ENCODE measurements around the gene CLCN1. TPM values are rescaled to one million over a fixed set of nuclear protein-coding genes. Genes with fewer than 3 reads are reported as not detected.

The CLCN1 gene
- total and polyA plus RNA-seq, 2 of the 8 experiments (the other 6 are each of a cell fraction or from before 2014, with no cell fraction given): 0.36 to 0.41 TPM

- TF ChIP-seq SIN3A (conservative IDR thresholded peaks at IDR 0.05 in 1 of 2, IDR thresholded peaks at IDR 0.05 in 1 of 2; ENCODE audit: low read depth in 1 of 2, low read length in 2 of 2): no peak
These were observed 7.1 kb downstream of the CLCN1 start (continued) for GRCh38 chr7:143322760-143323633.
